K562 treated with DMSO at 1 percent for 48 hours (cell line): ENCODE measurements around the gene BRAF. TPM values are rescaled to one million over a fixed set of nuclear protein-coding genes. Genes with fewer than 3 reads are reported as not detected.

Experiments used
- total RNA-seq: library from RNA; unstranded; fragments of 300-600 nt; gene quantifications from 2 replicates; pipeline ENCODE4 v1.2.3, GENCODE V29; 2022; ENCODE audit warnings: low replicate concordance; ENCODE audit errors: extremely low read depth

The BRAF gene
- total RNA-seq, result not detected in 2 replicates

DNA sequence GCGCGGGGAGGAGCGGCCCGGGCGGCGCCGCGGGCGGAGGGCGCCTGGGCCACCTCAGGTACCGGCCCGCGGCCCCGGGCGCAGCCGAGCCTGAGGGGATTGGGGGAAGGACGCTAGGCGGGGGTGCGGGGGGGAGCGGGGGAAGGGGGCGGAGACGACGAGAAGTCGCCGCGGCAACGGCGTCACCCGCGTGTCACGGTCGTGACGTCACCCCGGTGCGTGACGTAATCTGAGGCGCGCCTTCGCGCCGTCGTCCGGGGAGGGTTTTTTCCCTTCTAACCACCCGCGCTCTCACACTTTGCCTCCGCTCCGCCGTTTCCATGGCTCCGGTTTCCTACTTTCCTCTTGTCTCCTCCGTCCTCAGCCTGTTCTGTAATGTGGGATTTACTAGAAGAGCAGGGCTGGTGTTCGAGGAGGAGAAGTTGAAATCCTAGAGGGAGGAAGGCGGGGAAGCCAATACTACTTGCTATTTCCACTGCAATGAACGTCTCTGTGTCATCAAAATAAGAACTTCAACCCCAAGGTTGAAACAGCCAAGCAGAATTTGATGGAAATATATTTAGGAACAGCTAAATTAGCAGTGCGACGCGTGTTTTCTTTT is at the start of gene BRAF:
Gene BRAF (minus strand): TSS at position 109 of the 601 bp plus-strand sequence. CDS start 226 bp downstream, outside the sequence.

DNA sequence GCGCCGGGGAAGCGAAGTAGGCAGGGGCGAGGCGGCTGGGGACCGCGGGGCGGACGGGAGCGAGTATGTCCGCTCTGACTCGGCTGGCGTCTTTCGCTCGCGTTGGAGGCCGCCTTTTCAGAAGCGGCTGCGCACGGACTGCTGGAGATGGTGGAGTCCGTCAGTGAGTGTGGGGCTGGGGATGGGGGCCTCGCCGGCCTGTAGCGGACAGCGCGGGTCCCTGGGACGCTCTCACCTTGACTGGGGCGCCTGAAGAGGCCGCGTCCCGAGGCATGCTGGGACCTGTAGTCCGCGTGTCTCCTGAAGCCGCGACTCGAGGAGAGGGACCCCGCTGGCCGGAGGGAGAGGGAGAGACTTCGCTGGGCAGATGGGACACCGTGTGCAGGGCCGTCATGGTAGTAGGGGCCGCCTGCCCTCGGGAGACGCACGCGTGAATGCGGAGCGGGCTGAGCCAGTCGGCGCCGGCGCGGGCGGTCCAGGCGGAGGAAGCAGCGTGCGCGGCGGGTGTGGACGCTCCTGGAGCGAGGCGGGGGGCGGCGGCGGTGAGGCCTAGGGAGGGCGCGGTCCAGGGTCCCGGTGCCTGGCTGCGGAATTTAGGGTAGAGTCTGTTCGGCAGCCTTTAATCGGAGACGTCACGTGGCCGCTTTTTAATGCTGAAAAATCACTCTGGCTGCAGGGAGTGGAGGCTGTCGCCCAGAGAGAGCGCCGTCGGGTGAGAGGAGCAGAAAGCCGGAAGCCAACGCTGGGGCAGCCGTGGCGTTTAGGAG is 227.9 kb downstream of the BRAF start, which contains the start of gene NDUFB2:
Gene NDUFB2 (plus strand): TSS at position 29 of the 767 bp plus-strand sequence. CDS start 37 bp downstream, at position 66.

DNA sequence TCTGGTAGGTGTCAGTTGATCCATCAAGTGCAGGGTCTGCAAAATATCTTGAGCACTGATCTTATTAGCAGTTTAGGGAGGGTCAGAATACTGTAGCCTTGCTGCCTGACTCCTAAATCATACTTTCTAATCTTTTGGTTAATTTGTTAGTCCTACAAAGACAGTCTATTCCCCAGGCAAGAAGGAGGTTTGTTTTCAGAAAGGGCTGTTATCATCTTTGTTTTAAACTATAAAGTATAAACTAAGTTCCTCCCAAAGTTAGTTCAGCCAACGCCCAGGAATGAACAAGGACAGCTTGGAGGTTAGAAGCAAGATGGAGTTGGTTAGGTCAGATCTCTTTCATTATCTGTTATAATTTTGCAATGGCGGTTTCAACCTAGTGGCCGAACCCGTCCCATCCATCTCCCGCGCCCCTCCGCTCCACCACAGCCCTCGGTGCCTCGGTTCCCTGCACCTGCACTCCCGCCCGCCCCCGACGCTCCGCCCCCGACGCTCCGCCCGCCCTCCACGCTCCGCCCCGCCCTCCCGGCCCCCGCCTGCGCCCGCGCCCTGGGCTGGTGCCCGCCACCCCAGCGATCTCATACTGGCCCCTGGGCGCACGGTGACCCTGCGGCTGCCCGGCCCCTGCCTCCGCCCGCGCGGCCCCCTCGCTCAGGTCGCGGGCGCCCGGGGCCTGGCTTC is 252.2 kb downstream of the BRAF start, which contains the start of gene ADCK2:
Gene ADCK2 (plus strand): TSS at position 564 of the 681 bp plus-strand sequence. CDS start 386 bp downstream, outside the sequence.

Other genes with a start within 250 kb of the BRAF start
- not detected in 2 replicates for gene NDUFB2, start 228.2 kb downstream of the BRAF start, total RNA-seq
- not detected in 2 replicates for gene MRPS33, start 90.0 kb upstream of the BRAF start, total RNA-seq
- gene TMEM178B, start 149.1 kb upstream of the BRAF start, total RNA-seq, result not detected in 2 replicates